Fibroblast of skin of back (primary cell): ENCODE data around the gene LHFPL3.
"Not testable (repeated sequence)": the region's sequence is repeated elsewhere in the genome, so short reads cannot be mapped to it uniquely, and the experiment has no call there.

ENCODE experiments used
- DNase-seq: peaks from one replicate; pipeline ENCODE4 v3.0.0-alpha.2; 2013

Gene LHFPL3

DNA sequence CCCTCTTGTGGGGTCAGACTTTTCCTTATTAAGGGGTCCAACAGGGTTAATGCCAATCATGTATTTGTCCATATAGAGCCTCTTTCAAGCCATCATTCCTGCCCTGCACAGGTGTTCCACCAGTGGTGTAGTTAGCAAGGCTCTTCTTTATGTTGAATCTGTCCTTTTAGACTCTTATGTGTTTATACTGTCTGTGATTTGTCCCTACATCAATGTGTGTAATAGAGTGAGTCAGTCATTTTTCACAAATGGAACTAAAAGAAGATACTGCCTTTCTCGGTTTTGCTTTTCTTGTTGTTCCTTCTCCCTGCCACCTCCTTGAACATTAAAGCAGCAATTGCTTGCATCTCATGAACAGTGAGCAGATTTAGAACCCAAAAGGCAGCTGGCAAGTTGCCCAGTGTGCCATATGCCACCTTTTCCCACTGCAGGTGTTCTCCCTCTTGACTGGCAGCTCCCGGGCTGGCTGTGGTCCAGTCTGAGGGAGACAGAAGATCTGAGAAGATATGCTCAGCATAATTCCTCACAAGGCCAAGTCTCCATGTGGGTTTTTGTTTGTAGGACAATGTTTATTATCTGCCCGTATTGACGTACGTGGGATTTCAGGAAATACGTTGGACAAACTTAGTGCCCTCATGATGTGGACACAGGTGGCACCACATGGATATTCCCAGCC lies 154.1 kb downstream of the LHFPL3 start:
- no peak for DNase-seq

DNA sequence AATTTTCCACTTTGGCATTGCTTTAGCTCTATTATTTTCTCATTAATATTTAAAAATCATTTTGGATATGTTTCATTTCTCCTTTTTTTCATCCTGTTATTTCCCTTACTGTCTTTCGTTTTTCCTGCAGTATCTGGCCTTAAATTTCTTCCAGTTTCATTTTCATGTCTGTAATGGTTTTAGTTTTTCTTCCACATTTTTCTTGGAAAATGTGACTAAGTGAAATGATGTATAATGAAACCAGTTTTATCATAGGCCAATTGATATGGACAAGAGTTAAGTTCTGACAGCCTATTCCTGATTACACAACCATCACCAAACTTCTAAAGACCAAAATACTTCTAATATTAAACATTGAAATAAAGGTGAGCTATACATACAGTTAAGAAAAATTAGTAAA lies 158.5 kb downstream of the LHFPL3 start:
- no peak for DNase-seq

DNA sequence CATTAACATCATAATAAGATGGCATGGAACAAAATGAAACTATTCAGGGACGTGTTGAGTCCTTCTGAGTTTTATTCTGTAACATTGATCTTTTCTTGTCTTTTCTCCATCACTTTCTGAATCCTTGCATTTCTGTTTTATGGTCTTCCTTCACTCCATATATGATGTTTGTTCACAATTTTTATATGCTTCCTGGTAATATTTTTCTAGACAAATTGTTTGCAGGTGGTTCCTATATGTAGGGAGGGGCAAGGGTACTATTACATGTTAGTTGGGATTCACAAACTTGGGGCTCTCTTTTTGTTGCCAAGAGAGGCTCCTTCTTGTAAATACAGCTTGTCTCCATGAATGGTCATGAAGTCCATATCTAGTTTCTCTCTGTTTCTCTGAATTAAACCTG lies 159.2 kb downstream of the LHFPL3 start:
- no peak for DNase-seq

DNA sequence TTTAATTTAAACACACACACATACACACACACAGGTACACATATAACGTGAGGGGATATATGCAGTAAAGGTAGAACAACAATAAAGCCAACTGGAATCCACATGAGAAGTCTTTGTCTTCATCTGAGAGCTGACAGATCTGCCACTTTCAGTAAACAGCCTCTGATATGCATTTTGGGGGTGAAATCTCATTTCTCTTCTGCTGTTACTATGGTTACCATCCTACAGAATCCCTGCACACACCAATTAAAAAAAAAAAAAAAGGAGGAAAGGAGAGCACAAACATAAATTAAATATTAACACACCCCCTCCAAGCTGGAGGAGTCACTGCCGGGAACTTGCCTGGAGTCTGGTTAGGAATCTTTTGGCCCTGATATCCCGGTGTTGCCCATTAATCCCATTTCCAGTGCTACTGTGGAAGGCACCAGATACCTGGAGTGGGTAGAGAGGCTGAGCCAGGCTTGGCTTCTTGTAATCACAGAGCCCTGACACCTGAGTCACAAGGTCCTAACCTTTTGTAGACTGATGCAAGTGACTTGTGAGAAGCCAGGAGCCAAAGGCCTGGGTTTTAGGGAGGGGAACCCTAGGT lies 169.1 kb downstream of the LHFPL3 start:
- DNase-seq = no peak

DNA sequence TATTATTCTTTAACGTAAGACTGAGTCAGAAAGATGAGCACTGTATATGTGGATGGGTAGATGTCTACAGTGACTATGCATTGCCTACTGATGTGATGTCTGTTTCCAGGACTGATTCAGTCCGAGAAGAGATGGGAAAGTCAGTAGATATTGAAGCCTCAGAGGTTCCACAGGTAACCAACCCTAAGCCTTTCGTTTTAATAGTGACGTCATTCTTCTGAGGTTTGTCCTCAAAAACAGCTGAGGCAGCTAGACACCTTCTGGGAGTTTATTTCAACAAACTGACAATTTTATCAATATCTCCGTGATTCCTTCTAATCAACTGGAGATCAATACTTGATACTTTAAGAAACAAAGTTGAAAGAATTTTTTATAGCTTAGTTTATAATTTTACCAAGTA lies 171.6 kb downstream of the LHFPL3 start:
- DNase-seq = no peak

DNA sequence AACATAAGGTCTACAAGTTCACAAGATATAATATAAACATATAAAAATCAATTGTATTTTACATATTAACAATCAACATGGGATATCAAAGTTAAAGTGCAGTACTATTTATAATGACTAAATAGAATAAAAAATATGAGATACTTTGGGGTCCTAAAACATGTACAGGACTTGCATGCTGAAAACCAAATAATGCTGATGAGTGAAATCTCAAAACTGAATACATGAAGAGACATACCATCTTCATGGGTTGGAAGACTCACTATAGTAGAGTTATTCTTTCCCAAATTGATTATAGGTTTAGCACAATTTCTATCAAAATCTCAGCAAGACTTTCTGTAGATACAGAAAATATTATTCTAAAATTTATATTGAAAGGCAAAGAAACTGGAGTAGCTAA lies 181.5 kb downstream of the LHFPL3 start:
- DNase-seq = no peak

DNA sequence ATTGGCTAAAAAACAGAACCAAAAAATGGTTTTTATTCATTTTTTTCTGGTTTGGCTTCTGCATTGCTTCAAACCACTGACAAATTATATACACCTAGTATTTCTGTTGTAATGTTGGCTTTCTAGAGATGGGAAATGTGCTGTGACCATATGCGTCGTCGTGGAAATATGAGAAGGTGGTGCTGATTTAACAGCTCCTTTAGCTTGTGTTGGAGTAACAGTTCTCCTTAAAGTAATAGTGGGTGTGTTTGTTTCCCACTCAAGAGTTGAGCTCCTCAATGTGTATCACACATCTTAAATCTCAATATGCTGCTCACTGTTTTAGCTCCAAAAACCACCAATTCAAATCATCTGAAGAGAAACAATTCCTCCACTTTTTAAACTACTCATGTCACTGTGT lies 196.4 kb downstream of the LHFPL3 start:
- no peak for DNase-seq

DNA sequence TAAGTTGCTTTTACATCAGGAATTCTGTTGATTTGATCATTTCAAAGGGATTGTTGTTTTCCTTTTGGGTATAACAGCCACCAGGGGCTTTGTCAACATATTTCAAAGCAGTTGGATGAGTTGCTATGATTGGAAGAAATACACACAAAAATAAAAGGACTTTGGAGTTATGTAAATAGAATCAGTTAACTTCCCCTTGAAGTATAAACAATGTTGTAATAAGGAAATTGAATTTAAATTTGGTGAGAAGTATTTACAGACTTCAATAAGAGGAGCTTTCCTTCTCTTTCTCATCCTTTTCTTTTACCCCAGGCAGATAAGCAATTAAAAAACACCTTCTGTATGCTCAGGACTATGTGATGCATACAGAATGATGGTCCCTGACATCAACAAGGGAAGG lies 199.7 kb downstream of the LHFPL3 start:
- no peak for DNase-seq

DNA sequence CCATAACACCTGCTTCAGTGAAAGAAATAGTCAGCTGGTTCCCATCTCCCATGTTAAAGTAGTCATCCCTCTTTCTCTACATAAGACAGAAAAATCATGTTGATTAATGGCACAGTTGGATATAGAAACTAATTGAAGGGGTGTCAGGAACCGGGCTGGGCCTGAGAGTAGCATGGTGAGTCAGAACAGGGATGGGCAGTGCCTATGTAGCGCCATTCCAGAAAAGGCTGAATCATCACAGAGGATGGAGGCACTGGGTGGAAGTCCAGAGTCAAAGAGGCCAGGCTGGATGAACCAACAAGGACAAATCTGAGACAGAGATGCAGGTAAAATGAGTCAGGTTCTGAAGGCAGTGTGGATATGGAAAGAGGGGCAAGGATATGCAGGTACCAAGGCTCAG lies 201.2 kb downstream of the LHFPL3 start:
- no peak for DNase-seq

DNA sequence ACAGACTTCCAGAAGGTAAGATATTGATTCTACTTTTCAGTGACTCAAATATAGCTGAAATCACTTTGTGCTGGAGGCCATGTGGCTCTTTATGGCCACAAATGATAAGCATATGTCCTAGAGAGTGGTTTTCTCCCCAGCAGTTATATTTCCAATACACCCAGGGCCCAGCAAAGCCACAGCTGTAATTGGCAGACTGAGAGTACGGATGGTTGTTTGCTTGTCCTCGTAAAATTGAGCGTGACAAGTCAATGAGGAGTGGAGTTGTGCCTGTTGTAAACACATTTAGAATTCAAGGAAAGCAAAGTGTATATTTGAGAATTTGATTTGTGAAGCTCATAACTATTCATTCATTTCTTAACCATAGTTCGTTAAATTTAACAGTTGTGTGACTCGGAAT lies 201.8 kb downstream of the LHFPL3 start:
- no peak for DNase-seq

DNA sequence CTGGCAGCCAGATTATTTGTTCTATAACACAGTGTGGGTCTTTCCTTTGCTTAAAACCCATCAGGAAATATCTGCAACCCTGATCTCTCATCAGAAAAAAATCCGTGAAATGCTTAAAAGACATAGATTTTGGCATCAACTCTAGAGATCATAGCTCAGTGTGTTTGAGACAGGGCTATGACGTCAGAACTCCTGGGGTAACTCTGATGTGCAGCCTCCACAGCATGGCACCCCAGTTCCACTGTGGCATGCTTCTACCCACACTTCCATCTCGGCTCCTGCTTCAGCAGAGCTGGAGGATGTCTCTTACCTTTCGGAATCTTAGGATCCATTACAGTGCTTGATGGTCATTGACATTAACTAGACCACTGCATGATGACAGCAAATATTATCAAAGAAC lies 205.7 kb downstream of the LHFPL3 start:
- no peak for DNase-seq

DNA sequence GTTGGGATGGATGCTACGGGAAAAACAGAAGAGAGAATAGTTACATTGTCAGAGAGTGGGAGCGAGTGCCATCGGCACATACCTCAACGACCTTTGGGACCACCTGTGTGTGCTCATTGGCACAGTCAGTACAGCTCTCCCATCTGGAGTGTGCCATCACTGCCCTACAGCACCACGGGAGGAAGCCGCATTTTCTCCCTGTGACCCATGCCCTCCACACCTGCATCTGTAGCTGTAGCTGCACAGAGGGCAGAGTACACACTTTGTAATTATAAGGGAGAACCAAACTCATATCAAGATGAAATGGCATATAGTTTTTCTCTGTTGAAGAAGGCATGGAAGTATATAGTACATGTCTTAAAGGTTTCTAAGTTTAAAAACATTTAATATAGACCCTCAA lies 207.4 kb downstream of the LHFPL3 start:
- DNase-seq = no peak

DNA sequence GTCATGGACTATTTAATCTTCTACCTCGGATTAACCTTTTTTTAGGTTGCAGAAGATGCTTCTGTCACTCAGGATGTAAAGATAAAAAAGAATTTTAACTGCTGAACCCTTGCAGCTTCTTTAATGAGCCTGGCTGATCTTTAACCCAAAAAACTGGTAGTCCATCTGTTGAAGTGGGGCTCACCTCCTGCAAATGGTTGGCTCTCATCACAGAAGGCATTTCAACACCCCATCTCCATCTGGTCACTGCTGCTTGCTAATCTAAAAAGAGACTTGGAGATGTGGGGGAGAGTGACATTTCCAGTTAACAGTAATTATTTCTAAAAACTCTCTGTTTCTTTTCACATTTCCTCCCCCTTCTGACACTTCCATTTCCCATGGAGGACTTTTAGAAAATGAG lies 208.6 kb downstream of the LHFPL3 start:
- no peak for DNase-seq

DNA sequence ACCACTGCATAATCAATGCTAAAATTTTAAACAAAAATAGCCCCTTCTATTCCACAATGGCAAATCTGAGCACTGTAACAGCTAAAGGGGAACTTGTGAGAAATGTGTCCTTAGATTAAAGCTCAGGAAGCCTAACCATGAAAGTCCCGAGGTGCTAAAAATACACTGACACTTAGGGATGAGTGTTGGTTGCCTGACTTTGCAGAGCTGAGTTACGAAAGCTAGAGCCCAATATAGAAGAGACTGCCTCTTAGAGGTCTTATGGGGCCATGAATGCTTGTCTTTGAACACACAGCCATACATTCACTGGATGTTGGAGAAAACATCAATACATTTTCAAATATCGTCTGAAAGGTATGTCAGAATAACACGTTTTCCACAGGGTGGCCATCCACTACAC lies 209.7 kb downstream of the LHFPL3 start:
- DNase-seq = no peak

DNA sequence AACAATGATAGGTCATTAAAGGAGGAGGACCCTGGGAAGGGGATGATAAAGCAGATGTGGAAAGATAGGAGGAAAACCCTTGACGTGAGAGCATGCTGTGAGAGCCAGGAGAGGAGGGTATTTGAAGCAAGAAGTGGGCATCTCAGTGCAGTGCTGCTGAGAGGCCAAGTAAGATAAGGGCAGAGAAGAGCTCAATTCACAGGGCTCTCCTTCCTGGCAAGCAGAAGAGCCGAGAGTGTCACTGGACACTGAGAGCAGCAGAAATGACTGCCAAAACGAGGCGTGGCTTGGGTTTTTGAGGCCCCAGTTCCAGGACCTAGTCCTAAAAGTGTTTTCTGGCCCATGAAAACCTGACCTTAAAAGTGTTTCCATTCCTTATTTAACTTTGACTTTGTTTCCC lies 213.5 kb downstream of the LHFPL3 start:
- DNase-seq = no peak

DNA sequence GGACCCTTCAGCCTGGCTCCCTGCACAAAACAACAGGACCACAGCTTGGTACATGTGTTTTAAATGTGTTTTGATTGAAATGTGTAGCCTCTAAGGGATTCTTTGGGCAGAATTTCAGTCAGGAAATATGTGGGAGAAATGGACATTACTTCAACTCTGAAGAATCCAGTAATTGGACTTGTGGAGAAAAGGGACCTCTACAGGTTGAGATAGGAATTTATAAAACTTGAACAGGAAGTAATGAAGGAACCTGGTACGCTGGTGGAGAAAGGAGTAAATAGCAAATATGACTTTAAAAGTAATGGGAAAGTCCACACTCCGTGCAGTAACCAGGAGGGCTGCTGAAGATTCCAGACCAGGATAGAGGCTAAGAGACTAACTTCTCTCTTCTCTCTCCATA lies 220.5 kb downstream of the LHFPL3 start:
- no peak for DNase-seq

DNA sequence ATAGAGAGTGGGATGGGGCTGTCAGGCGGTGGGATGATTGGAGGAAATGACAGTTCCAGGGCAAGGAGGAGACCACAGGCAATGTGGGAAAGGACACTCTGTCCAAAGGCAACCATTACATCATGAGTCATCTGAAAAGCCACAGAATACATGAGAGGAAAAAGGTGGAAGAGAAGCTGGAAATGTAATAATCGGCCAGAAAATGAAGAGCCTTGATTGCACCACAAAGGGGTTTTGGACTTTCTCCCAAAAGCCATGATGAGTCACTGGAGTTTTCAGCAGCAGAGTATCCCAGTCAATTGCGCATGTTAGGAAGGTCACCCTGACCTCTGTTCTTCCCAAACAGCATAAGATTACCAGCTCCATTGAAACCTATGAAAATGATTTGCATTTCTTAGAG lies 222.0 kb downstream of the LHFPL3 start:
- DNase-seq = no peak

DNA sequence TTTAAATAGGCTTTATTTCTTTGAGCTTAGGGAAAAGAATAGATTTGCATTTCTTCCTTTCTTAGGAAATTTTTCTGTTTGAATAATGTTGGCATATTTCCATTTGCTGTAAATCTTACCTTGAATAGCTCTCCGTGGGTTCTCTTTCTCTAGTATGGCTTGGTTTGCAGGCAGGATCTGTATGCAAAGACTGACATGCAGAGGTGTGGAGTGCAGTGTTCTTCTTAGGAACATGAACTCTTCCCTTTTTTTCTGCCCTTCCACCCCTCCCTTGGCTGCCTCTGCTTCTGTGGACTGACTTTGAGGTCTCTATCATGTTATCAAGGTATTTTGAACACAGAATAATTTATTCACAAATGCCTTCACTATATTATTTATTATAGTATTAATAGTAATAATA lies 222.8 kb downstream of the LHFPL3 start:
- no peak for DNase-seq

DNA sequence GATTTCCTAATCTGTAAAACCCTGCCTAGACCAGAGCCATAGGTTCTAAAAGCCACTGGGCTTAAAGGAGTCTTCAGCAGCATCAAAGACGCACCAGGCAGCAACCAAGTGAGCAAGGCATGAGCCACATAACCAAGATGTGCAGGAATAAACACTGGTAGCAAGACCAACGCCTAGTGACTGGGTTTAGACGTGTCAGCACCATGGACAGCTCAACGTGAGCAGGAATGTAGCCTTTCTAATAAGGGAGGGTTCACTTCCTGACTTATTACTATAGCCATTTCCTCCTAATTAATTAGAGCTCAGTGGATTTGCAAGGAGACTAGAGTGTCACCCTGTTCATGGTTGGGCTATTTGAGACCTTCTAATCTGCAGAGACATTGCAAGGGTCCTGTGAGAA lies 223.7 kb downstream of the LHFPL3 start:
- peak; percentile 36 for DNase-seq

DNA sequence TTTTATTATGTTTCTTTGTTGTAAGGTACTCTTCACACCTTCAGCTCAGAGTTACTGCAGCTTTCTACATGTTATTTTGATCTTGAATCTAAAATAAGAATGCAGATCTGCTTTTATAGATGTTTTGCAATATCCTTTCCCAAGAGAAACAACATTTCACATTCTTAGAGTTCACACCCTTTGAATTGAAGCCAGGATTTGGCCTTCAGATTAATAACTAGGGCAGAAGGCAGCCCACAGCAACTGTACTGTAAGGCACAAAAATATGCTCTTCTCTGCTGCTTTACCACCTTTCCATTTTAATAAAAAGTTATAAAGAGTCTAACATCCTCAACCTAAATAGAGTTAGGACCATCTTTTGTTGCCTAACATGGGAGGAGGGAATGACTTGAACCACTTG lies 224.7 kb downstream of the LHFPL3 start:
- DNase-seq = no peak

DNA sequence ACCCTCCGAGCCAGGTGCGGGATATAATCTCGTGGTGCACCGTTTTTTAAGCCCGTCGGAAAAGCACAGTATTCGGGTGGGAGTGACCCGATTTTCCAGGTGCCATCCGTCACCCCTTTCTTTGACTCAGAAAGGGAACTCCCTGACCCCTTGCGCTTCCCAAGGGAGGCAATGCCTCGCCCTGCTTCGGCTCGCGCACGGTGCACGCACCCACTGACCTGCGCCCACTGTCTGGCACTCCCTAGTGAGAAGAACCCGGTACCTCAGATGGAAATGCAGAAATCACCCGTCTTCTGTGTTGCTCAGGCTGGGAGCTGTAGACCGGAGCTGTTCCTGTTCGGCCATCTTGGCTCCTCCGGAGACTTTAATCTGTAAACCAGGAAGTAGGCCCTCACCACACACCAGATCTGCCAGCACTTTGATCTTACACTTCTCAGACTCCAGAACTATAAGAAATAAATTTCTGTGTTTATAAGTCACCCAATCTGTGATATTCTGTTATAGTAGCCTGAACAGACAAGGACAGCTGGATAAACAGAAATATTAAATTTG lies 235.0 kb downstream of the LHFPL3 start:
- not testable (repeated sequence) for DNase-seq

DNA sequence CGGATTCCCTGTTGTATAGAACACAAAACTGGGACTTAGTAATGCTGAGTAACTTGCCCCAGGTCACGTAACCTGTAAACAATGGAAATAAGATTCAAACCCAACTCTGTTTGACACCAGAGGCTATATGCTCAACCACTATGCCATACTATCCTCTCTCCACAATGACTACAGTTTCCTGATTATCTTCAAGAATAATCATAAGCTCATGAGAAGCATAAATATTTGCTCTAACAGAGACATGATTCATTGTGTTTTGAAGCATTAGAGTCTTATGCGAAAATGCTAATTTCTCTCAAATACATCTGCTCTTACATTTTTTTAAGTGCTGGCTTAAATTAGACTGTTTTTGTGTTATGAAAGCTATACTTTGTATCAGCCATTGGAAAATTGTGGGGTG lies 241.3 kb downstream of the LHFPL3 start:
- DNase-seq = no peak

DNA sequence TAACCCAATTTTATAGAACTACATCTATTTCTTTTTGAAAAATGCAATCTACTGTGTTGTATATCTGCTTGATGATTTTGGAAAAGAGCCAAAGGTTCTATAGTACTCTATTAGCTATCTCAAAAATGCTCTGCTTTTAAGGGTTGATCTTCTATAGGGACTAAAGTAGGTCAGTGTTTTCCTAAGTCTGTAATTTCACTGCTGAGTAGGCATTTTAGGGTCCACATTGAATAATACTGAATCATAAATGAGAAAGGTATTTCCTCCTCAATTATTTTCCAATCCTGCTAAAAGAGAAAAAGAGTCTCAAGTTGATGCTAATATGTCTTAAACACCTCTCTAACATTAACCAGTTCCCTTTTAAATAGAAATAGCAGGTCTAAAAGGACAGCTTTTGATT lies 244.2 kb downstream of the LHFPL3 start:
- no peak for DNase-seq

DNA sequence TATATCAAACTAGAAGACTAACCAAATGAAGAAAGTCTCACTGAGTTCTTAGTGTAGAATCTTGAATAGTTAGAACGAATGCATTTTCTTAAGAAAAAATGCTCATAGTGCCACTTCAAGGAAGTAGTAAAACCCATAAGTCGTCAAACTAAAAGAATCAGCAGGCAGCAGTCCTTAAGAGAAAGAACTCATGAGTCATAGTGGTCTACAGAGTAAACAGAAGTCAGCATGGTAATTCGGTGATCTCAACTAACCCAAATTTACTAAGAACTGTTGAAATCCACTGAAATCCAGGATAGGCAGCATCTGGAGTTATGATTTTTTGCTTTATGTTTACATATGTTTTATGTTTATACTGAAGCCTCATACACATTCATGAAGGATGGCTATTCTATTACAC lies 256.2 kb downstream of the LHFPL3 start:
- DNase-seq = no peak

DNA sequence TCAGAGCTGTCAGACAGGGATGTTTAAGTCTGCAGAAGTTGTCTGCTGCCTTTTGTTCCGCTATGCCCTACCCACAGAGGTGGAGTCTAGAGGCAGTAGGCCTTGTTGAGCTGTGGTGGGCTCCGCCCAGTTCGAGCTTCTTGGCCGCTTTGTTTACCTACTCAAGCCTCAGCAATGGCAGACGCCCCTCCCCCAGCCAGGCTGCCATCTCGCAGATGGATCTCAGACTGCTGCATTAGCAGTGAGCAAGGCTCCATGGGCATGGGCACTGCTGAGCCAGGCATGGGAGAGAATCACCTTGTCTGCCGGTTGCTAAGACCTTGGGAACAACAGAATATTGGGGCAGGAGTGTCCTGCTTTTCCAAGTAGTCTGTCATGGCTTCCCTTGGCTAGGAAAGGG lies 267.2 kb downstream of the LHFPL3 start:
- not testable (repeated sequence) for DNase-seq
